ENCODE measurements around the gene ZNF785. TPM values are rescaled to one million over a fixed set of nuclear protein-coding genes. Genes with fewer than 3 reads are reported as not detected.

Gene ZNF785
- total and polyA plus RNA-seq, 2 of the 13 experiments (the other 11 are each of a cell fraction or from before 2014, with no cell fraction given): 0.01 TPM; not detected in 1

- TF ChIP-seq TSC22D2 (CRISPR knock-in tag; IDR thresholded peaks at IDR 0.05; ENCODE audit: borderline replicate concordance) (peak; percentile 90; the same call in 1 of the 2 replicates), ZNF34 (CRISPR knock-in tag; IDR thresholded peaks at IDR 0.05; ENCODE audit: borderline replicate concordance) (0 out of 2 replicates have a peak, but pooled peaks have one; percentile 69), CHCHD3 (CRISPR knock-in tag; IDR thresholded peaks at IDR 0.05) (no peak), TRIM24 (CRISPR knock-in tag; IDR thresholded peaks at IDR 0.05) (no peak), ISX (CRISPR knock-in tag; conservative IDR thresholded peaks at IDR 0.05) (peak; percentile 92), IKZF1 (IDR thresholded peaks at IDR 0.05) (no peak), NFE2L1 (CRISPR knock-in tag; IDR thresholded peaks at IDR 0.05; ENCODE audit: borderline replicate concordance) (peak; percentile 86; the same call in 1 of the 2 replicates), ZNF75D (CRISPR knock-in tag; IDR thresholded peaks at IDR 0.05; ENCODE audit: borderline replicate concordance) (peak; percentile 94), GMEB1 (CRISPR knock-in tag; IDR thresholded peaks at IDR 0.05; ENCODE audit: borderline replicate concordance) (peak; percentile 89), KDM6A (CRISPR knock-in tag; IDR thresholded peaks at IDR 0.05; ENCODE audit: low read depth) (peak; percentile 38; the same call in 1 of the 2 replicates), ZNF616 (CRISPR knock-in tag; IDR thresholded peaks at IDR 0.05; ENCODE audit: low read depth) (0 out of 2 replicates have a peak, but pooled peaks have one; percentile 19), ZNF431 (CRISPR knock-in tag; IDR thresholded peaks at IDR 0.05; ENCODE audit: borderline replicate concordance, low read depth) (peak; percentile 69; the same call in 1 of the 2 replicates), SCMH1 (CRISPR knock-in tag; IDR thresholded peaks at IDR 0.05; ENCODE audit: borderline replicate concordance) (no peak), KDM5A (IDR thresholded peaks at IDR 0.05; ENCODE audit: borderline replicate concordance, low read length) (peak; percentile 85; the same call in 1 of the 2 replicates), ZKSCAN5 (CRISPR knock-in tag; IDR thresholded peaks at IDR 0.05) (no peak), CENPBD1 (CRISPR knock-in tag; IDR thresholded peaks at IDR 0.05; ENCODE audit: borderline replicate concordance, low read depth) (no peak), ZNF747 (CRISPR knock-in tag; IDR thresholded peaks at IDR 0.05; ENCODE audit: borderline replicate concordance) (peak; percentile 91), ZNF629 (CRISPR knock-in tag; conservative IDR thresholded peaks at IDR 0.05) (peak; percentile 31), CBX5 (CRISPR knock-in tag; IDR thresholded peaks at IDR 0.05; ENCODE audit: borderline replicate concordance) (peak; percentile 92), KDM2A (CRISPR knock-in tag; IDR thresholded peaks at IDR 0.05; ENCODE audit: borderline replicate concordance, low read depth) (peak; percentile 98), ZBTB37 (CRISPR knock-in tag; IDR thresholded peaks at IDR 0.05) (no peak)
- TF ChIP-seq, protein P1, sequence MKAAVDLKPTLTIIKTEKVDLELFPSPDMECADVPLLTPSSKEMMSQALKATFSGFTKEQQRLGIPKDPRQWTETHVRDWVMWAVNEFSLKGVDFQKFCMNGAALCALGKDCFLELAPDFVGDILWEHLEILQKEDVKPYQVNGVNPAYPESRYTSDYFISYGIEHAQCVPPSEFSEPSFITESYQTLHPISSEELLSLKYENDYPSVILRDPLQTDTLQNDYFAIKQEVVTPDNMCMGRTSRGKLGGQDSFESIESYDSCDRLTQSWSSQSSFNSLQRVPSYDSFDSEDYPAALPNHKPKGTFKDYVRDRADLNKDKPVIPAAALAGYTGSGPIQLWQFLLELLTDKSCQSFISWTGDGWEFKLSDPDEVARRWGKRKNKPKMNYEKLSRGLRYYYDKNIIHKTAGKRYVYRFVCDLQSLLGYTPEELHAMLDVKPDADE (CRISPR knock-in tag; IDR thresholded peaks at IDR 0.05): no peak
These were observed 24.7 kb upstream of the ZNF785 start, which contains the start of gene ZNF689 (continued) for GRCh38 chr16:30609926-30610839.
